ENCODE measurements around the gene CAST. TPM values are rescaled to one million over a fixed set of nuclear protein-coding genes. Genes with fewer than 3 reads are reported as not detected.
A peak's percentile ranks its signal among the peaks of the same experiment; 100 is the strongest.

CAST gene
- total RNA-seq, 1 donor from 2014 or later, result 97.0 TPM

- no peak for TF ChIP-seq CTCF (IDR thresholded peaks at IDR 0.05; ENCODE audit: unreplicated experiment)
- Mint-ChIP-seq H3K4me1 (ENCODE audit: low read depth) (peaks cover 30% of the 10 kb centered on the region), H3K36me3 (ENCODE audit: insufficient read depth) (no peaks in the 10 kb centered on the region), H3K9me3 (ENCODE audit: low read depth) (no peaks in the 10 kb centered on the region), H3K27me3 (no peaks in the 10 kb centered on the region), H3K27ac (no peak overlapping the region), H3K4me3 (ENCODE audit: low read depth) (no peak overlapping the region)
- no peak for DNase-seq (ENCODE audit: low spot score, unreplicated experiment)
Observed at GRCh38 chr5:96716716-96717115, 54.5 kb downstream of the CAST start.

- no peaks in the 10 kb centered on the region for H3K9me3 Mint-ChIP-seq (ENCODE audit: low read depth)
- H3K4me3 Mint-ChIP-seq (ENCODE audit: low read depth), result no peak overlapping the region
- DNase-seq (ENCODE audit: low spot score, unreplicated experiment), result no peak
- no peaks in the 10 kb centered on the region for H3K27me3 Mint-ChIP-seq
- TF ChIP-seq CTCF (IDR thresholded peaks at IDR 0.05; ENCODE audit: unreplicated experiment), result no peak
- no peaks in the 10 kb centered on the region for H3K36me3 Mint-ChIP-seq (ENCODE audit: insufficient read depth)
- no peak overlapping the region for H3K27ac Mint-ChIP-seq
- H3K4me1 Mint-ChIP-seq (ENCODE audit: low read depth), result peaks cover 22% of the 10 kb centered on the region
Observed at GRCh38 chr5:96717874-96718273, 55.7 kb downstream of the CAST start.

GRCh38 chr5:96718635-96719077, 56.5 kb downstream of the CAST start:
- Mint-ChIP-seq H3K4me1 (ENCODE audit: low read depth) (peaks cover 22% of the 10 kb centered on the region), H3K36me3 (ENCODE audit: insufficient read depth) (no peaks in the 10 kb centered on the region), H3K27ac (no peak overlapping the region), H3K27me3 (no peaks in the 10 kb centered on the region), H3K4me3 (ENCODE audit: low read depth) (no peak overlapping the region), H3K9me3 (ENCODE audit: low read depth) (no peaks in the 10 kb centered on the region)
- no peak for TF ChIP-seq CTCF (IDR thresholded peaks at IDR 0.05; ENCODE audit: unreplicated experiment)
- no peak for DNase-seq (ENCODE audit: low spot score, unreplicated experiment)

GRCh38 chr5:96720408-96720807, 58.2 kb downstream of the CAST start:
- Mint-ChIP-seq H3K36me3 (ENCODE audit: insufficient read depth) (peaks cover 2% of the 10 kb centered on the region), H3K4me3 (ENCODE audit: low read depth) (no peak overlapping the region), H3K27me3 (no peaks in the 10 kb centered on the region), H3K9me3 (ENCODE audit: low read depth) (no peaks in the 10 kb centered on the region), H3K27ac (peak overlapping the region; percentile 38), H3K4me1 (ENCODE audit: low read depth) (peaks cover 9% of the 10 kb centered on the region)
- DNase-seq (ENCODE audit: low spot score, unreplicated experiment), result no peak
- peak; percentile 42 for TF ChIP-seq CTCF (IDR thresholded peaks at IDR 0.05; ENCODE audit: unreplicated experiment)

- Mint-ChIP-seq H3K9me3 (ENCODE audit: low read depth) (no peaks in the 10 kb centered on the region), H3K4me3 (ENCODE audit: low read depth) (no peak overlapping the region), H3K27ac (no peak overlapping the region), H3K36me3 (ENCODE audit: insufficient read depth) (peaks cover 2% of the 10 kb centered on the region), H3K4me1 (ENCODE audit: low read depth) (peaks cover 8% of the 10 kb centered on the region), H3K27me3 (no peaks in the 10 kb centered on the region)
- no peak for DNase-seq (ENCODE audit: low spot score, unreplicated experiment)
- TF ChIP-seq CTCF (IDR thresholded peaks at IDR 0.05; ENCODE audit: unreplicated experiment), result no peak
Observed at GRCh38 chr5:96721351-96721977, 59.3 kb downstream of the CAST start.
